HCT116 (cell line): Measurements from ENCODE around the gene WDR27. TPM values are rescaled to one million over a fixed set of nuclear protein-coding genes. Genes with fewer than 3 reads are reported as not detected.

Source experiments
- ATAC-seq: fragments of 200-7000 bp; cut with Tn5 transposase; 2 replicates; pipeline ENCODE4 v1.9.1; 2020; ENCODE audit warnings: mild to moderate bottlenecking, moderate library complexity
- BruUV-seq: library from RNA; stranded (reverse); fragments of 400-500 nt; replicated peaks from 2 replicates; lab custom pipeline; 2021; lab: Mats Ljungman, UMichigan
- CTCF ChIA-PET: fragments of 300-600 bp; sonication (Branson Sonifier 250); formaldehyde crosslinking; loops from one replicate; lab custom pipeline; 2021; ENCODE audit warnings: antibody characterized with exemption; lab: Charles Lee
- POLR2A ChIA-PET: fragments of 300-600, 350-600 bp; sonication (Branson Sonifier 250); formaldehyde crosslinking; loops from one replicate; lab custom pipeline; 2021; ENCODE audit warnings: antibody characterized with exemption; lab: Charles Lee
- RAD21 ChIA-PET, 2 experiments: fragments of 300-600 bp; sonication (Branson Sonifier 250); formaldehyde crosslinking; loops; one replicate each; lab custom pipeline; 2023; ENCODE audit warnings: low total read pairs in 2 of 2; ENCODE audit not compliant: uncharacterized antibody in 2 of 2, unreplicated experiment in 2 of 2, low non-redundant PET in 1 of 2; lab: Charles Lee
- DNase-seq: peaks from one replicate; pipeline ENCODE4 v3.0.0-alpha.2; 2010; ENCODE audit warnings: low read depth, low spot score
- H2AFZ ChIP-seq: fragments of 200-600 bp; shearing (Covaris generic), sonication (generic); 2 replicates; pipeline ENCODE4 v1.6.1; 2017; ENCODE audit warnings: low read depth, mixed run types, mixed read lengths, antibody characterized with exemption, low read length; ENCODE audit not compliant: poor library complexity, severe bottlenecking
- H3K27ac ChIP-seq: 2 replicates; pipeline ENCODE4 v1.5.1; 2012; ENCODE audit warnings: low read depth, low read length
- H3K27me3 ChIP-seq: fragments of 200-600 bp; sonication (generic); 2 replicates; pipeline ENCODE4 v1.6.1; 2016; ENCODE audit warnings: mixed run types, low read length, mixed read lengths; ENCODE audit not compliant: insufficient read depth
- H3K36me3 ChIP-seq, 2 experiments: fragments of 200-500 bp in 1 of 2; fragments of 200-600 bp in 1 of 2; sonication (Bioruptor generic) in 1 of 2; sonication (generic) in 1 of 2; 2 replicates each; pipeline versions ENCODE4 v1.5.1 to v1.6.1; 2014 to 2016; ENCODE audit warnings: low read length in 2 of 2, inconsistent platforms in 1 of 2, mixed read lengths in 1 of 2, mixed run types in 1 of 2; ENCODE audit not compliant: insufficient read depth in 2 of 2, control insufficient read depth in 1 of 2
- H3K4me1 ChIP-seq, 2 experiments: fragments of 200-600 bp in 1 of 2; sonication (generic) in 1 of 2; 2 replicates each; pipeline versions ENCODE4 v1.5.1 to v1.6.1; 2012 to 2017; ENCODE audit warnings: low read length in 2 of 2, inconsistent platforms in 1 of 2, mild to moderate bottlenecking in 1 of 2, mixed read lengths in 1 of 2, mixed run types in 1 of 2, moderate library complexity in 1 of 2; ENCODE audit not compliant: insufficient read depth in 2 of 2, control insufficient read depth in 1 of 2
- H3K4me2 ChIP-seq: fragments of 200-600 bp; sonication (generic); 2 replicates; pipeline ENCODE4 v1.6.1; 2017; ENCODE audit warnings: mixed run types, low read length, mixed read lengths
- H3K4me3 ChIP-seq, 2 experiments: fragments of 200-600 bp in 1 of 2; sonication (generic) in 1 of 2; replicated peaks in 1 of 2; 2 replicates each; pipeline ENCODE4 v1.5.1; 2011 to 2016; ENCODE audit warnings: low read length in 2 of 2, control low read depth in 1 of 2, low read depth in 1 of 2, mild to moderate bottlenecking in 1 of 2, mixed read lengths in 1 of 2, mixed run types in 1 of 2
- H3K79me2 ChIP-seq: fragments of 200-600 bp; sonication (generic); 2 replicates; pipeline ENCODE4 v1.6.1; 2017; ENCODE audit warnings: mild to moderate bottlenecking, mixed run types, low read length, moderate library complexity, mixed read lengths; ENCODE audit not compliant: insufficient read depth
- H3K9ac ChIP-seq: fragments of 200-600 bp; sonication (generic); 2 replicates; pipeline ENCODE4 v1.6.1; 2016; ENCODE audit warnings: low read length, mixed read lengths
- H3K9me2 ChIP-seq: fragments of 200-600 bp; sonication (generic), shearing (Covaris generic); 2 replicates; pipeline ENCODE4 v1.6.1; 2017; ENCODE audit warnings: mixed run types, mild to moderate bottlenecking, moderate library complexity; ENCODE audit not compliant: insufficient read depth
- H3K9me3 ChIP-seq, 2 experiments: fragments of 200-500 bp in 1 of 2; fragments of 200-600 bp in 1 of 2; sonication (Bioruptor generic) in 1 of 2; sonication (generic) in 1 of 2; 2 replicates each; pipeline ENCODE4 v1.6.1; 2014 to 2017; ENCODE audit warnings: low read length in 2 of 2, mixed read lengths in 2 of 2, inconsistent platforms in 1 of 2, low read depth in 1 of 2, mild to moderate bottlenecking in 1 of 2, mixed run types in 1 of 2, moderate library complexity in 1 of 2; ENCODE audit not compliant: control insufficient read depth in 1 of 2, insufficient read depth in 1 of 2
- H4K20me1 ChIP-seq: fragments of 200-600 bp; sonication (generic), shearing (Covaris generic); 2 replicates; pipeline ENCODE4 v1.6.1; 2017; ENCODE audit warnings: mixed run types, mild to moderate bottlenecking, moderate library complexity; ENCODE audit not compliant: insufficient read depth
- CEBPB ChIP-seq: IDR thresholded peaks from 2 replicates; pipeline ENCODE4 v1.6.1; 2012; ENCODE audit warnings: low read depth
- EGR1 ChIP-seq: IDR thresholded peaks from 2 replicates; pipeline ENCODE4 v1.6.1; 2012; ENCODE audit warnings: low read depth
- ELF1 ChIP-seq: IDR thresholded peaks from 2 replicates; pipeline ENCODE4 v1.6.1; 2012; ENCODE audit warnings: low read depth, borderline replicate concordance
- EZH2 ChIP-seq: fragments of 200-600 bp; sonication (generic); IDR thresholded peaks from 2 replicates; pipeline ENCODE4 v1.6.1; 2017; ENCODE audit warnings: antibody characterized with exemption, mixed run types
- EZH2phosphoT487 ChIP-seq: fragments of 200-600 bp; IDR thresholded peaks from 2 replicates; pipeline ENCODE4 v1.6.1; 2018; ENCODE audit warnings: antibody characterized with exemption, borderline replicate concordance
- FOSL1 ChIP-seq: IDR thresholded peaks from 2 replicates; pipeline ENCODE4 v1.6.1; 2012; ENCODE audit warnings: low read depth
- JUND ChIP-seq: IDR thresholded peaks from 2 replicates; pipeline ENCODE4 v1.6.1; 2012
- POLR2A ChIP-seq: IDR thresholded peaks from 2 replicates; pipeline ENCODE4 v1.7.0; 2011; ENCODE audit warnings: borderline replicate concordance; ENCODE audit not compliant: insufficient read depth, insufficient read length; ENCODE audit errors: extremely low read depth
- POLR2AphosphoS5 ChIP-seq: IDR thresholded peaks from 2 replicates; pipeline ENCODE4 v1.6.1; 2011; ENCODE audit warnings: mild to moderate bottlenecking, low read depth, low read length, moderate library complexity
- RAD21 ChIP-seq: IDR thresholded peaks from 2 replicates; pipeline ENCODE4 v1.6.1; 2012; ENCODE audit warnings: low read depth, mild to moderate bottlenecking
- SIN3A ChIP-seq: IDR thresholded peaks from 2 replicates; pipeline ENCODE4 v1.6.1; 2012; ENCODE audit warnings: low read depth
- SRF ChIP-seq: IDR thresholded peaks from 2 replicates; pipeline ENCODE4 v1.6.1; 2012; ENCODE audit warnings: low read depth
- TCF7L2 ChIP-seq: IDR thresholded peaks from 2 replicates; pipeline ENCODE4 v1.7.0; 2011; ENCODE audit warnings: borderline replicate concordance, inconsistent platforms; ENCODE audit not compliant: insufficient read depth, insufficient read length; ENCODE audit errors: extremely low read depth
- YY1 ChIP-seq: IDR thresholded peaks from 2 replicates; pipeline ENCODE4 v1.6.1; 2011; ENCODE audit warnings: low read length, low read depth, moderate library complexity, mild to moderate bottlenecking; ENCODE audit not compliant: insufficient replicate concordance; ENCODE audit errors: extremely low read depth
- ZFX ChIP-seq: fragments of 450-650 bp; IDR thresholded peaks from 2 replicates; pipeline ENCODE4 v1.6.1; 2017
- ZNF274 ChIP-seq: fragments of 200-500 bp; sonication (Bioruptor generic); IDR thresholded peaks from 2 replicates; pipeline ENCODE4 v1.6.1; 2014; ENCODE audit warnings: mild to moderate bottlenecking, low read depth, low read length, inconsistent platforms
- intact Hi-C: fragments of 100-400 bp; cut with micrococcal nuclease; formaldehyde crosslinking; loops from 2 replicates; pipeline ENCODE4 v1.10.0; 2022
- total RNA-seq: library from RNA; stranded (reverse); gene quantifications from one replicate; pipeline ENCODE4 v1.2.1, GENCODE V29; 2021; ENCODE audit not compliant: unreplicated experiment
- TF ChIP-seq, protein P1 (sequence below): IDR thresholded peaks from 2 replicates; pipeline ENCODE4 v1.6.1; 2012
- TF ChIP-seq, protein P2 (sequence below), 3 experiments: fragments of 200-600 bp in 1 of 3; sonication (generic) in 1 of 3; IDR thresholded peaks in 2 of 3; conservative IDR thresholded peaks in 1 of 3; 2 replicates each; pipeline ENCODE4 v1.5.1; 2012 to 2017; ENCODE audit warnings: low read depth in 2 of 3, low read length in 2 of 3, antibody characterized with exemption in 1 of 3, borderline replicate concordance in 1 of 3, control low read depth in 1 of 3, mild to moderate bottlenecking in 1 of 3, mixed read lengths in 1 of 3, mixed run types in 1 of 3, moderate library complexity in 1 of 3; ENCODE audit not compliant: insufficient read depth in 1 of 3
- TF ChIP-seq, protein P3 (sequence below): IDR thresholded peaks from 2 replicates; pipeline ENCODE4 v1.6.1; 2011; ENCODE audit warnings: mild to moderate bottlenecking, low read length, moderate library complexity; ENCODE audit not compliant: insufficient replicate concordance; ENCODE audit errors: extremely low read depth

WDR27 gene
- total RNA-seq, 1 experiment from 2014 or later, result 60.6 TPM

DNA sequence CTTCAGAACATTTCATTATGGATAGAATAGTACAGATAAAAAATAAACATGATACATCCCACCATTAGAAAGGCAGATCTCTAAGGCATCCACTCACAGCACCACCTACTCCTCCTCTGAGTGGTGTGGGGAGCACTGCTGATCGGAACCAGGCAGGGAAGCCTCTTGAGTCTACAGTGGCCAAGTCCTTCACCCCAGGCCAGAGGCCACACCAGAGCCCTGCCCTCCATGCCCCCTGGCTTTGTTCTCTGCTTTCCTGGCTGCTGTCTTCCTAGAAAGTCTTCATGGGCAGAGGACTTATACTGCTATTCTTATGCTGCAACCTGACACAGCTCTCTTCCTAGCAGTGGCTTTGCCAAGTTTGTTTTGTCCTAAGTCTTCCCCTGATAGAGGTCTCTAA is 246.4 kb downstream of the WDR27 start:
- BruUV-seq, result no TSS peak
- intact Hi-C loops, result no loop called here

More for the DNA sequence above, 246.4 kb downstream of the WDR27 start:
- Histone ChIP-seq H3K4me2 (no peak overlapping the region), H3K9me2 (no peaks in the 10 kb centered on the region), H4K20me1 (no peaks in the 10 kb centered on the region), H3K27ac (no peak overlapping the region), H3K4me1 (peaks cover 4 to 20% of the 10 kb centered on the region in 2 experiments; a peak in 3 of 4 replicates), H2AFZ (no peak overlapping the region), H3K4me3 (no peak overlapping the region), H3K36me3 (no peaks in the 10 kb centered on the region)
- RAD21 ChIA-PET, result no interaction called here
- DNase-seq (no peak), ATAC-seq (no peak)
- TF ChIP-seq TCF7L2 (no peak), POLR2AphosphoS5 (no peak), POLR2A (no peak), FOSL1 (no peak), ZNF274 (no peak), RAD21 (no peak), CEBPB (no peak), YY1 (no peak), JUND (no peak), ZFX (no peak), SIN3A (no peak), EZH2phosphoT487 (no peak), SRF (no peak), EZH2 (no peak), EGR1 (no peak), ELF1 (no peak)
- TF ChIP-seq, protein P1, sequence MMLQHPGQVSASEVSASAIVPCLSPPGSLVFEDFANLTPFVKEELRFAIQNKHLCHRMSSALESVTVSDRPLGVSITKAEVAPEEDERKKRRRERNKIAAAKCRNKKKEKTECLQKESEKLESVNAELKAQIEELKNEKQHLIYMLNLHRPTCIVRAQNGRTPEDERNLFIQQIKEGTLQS, result no peak
- TF ChIP-seq, protein P2, sequence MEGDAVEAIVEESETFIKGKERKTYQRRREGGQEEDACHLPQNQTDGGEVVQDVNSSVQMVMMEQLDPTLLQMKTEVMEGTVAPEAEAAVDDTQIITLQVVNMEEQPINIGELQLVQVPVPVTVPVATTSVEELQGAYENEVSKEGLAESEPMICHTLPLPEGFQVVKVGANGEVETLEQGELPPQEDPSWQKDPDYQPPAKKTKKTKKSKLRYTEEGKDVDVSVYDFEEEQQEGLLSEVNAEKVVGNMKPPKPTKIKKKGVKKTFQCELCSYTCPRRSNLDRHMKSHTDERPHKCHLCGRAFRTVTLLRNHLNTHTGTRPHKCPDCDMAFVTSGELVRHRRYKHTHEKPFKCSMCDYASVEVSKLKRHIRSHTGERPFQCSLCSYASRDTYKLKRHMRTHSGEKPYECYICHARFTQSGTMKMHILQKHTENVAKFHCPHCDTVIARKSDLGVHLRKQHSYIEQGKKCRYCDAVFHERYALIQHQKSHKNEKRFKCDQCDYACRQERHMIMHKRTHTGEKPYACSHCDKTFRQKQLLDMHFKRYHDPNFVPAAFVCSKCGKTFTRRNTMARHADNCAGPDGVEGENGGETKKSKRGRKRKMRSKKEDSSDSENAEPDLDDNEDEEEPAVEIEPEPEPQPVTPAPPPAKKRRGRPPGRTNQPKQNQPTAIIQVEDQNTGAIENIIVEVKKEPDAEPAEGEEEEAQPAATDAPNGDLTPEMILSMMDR (IDR thresholded peaks at IDR 0.05 in 2 of 3, conservative IDR thresholded peaks at IDR 0.05 in 1 of 3; ENCODE audit: borderline replicate concordance in 1 of 3, insufficient read depth in 1 of 3, low read depth in 2 of 3, low read length in 2 of 3), result no peak
- TF ChIP-seq, protein P3, sequence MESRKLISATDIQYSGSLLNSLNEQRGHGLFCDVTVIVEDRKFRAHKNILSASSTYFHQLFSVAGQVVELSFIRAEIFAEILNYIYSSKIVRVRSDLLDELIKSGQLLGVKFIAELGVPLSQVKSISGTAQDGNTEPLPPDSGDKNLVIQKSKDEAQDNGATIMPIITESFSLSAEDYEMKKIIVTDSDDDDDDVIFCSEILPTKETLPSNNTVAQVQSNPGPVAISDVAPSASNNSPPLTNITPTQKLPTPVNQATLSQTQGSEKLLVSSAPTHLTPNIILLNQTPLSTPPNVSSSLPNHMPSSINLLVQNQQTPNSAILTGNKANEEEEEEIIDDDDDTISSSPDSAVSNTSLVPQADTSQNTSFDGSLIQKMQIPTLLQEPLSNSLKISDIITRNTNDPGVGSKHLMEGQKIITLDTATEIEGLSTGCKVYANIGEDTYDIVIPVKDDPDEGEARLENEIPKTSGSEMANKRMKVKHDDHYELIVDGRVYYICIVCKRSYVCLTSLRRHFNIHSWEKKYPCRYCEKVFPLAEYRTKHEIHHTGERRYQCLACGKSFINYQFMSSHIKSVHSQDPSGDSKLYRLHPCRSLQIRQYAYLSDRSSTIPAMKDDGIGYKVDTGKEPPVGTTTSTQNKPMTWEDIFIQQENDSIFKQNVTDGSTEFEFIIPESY, result no peak
- TF ChIP-seq, all 23 proteins: peak for 0
- H3K9me3 ChIP-seq, result 0 out of 4 replicates have a peak, but pooled peaks cover 0 to 5% of the 10 kb centered on the region in 2 experiments
- POLR2A ChIA-PET, result no interaction called here
- CTCF ChIA-PET, result interaction anchor here (1.5 kb wide), 1 partner anchor 10 kb away, joined by 3 read pairs; no protein-coding TSS in a partner anchor
- H3K9ac ChIP-seq, result no peak overlapping the region
- no peaks in the 10 kb centered on the region for H3K27me3 ChIP-seq
- no peaks in the 10 kb centered on the region for H3K79me2 ChIP-seq
